Natural killer cell (primary cell): ENCODE data around the gene RIC3. TPM values are rescaled to one million over a fixed set of nuclear protein-coding genes. Genes with fewer than 3 reads are reported as not detected.

Experiments used
- ATAC-seq, 3 donors: fragments of 150-1000 bp in 2 of 3; fragments of 200-7000 bp in 1 of 3; cut with Tn5 transposase; 1 replicate in 1 of 3; 2 replicates in 2 of 3; pipeline ENCODE4 v1.10.0; 2021; ENCODE audit warnings: mild to moderate bottlenecking in 2 of 3, moderate library complexity in 2 of 3
- DNase-seq, 2 donors: peaks; one replicate each; pipeline versions ENCODE4 v3.0.0 to v3.0.0-alpha.2; 2013 to 2021; ENCODE audit warnings: mixed read lengths in 1 of 2
- H3K27ac ChIP-seq: one replicate; pipeline ENCODE4 v1.5.1; 2013; ENCODE audit warnings: mild to moderate bottlenecking, low read length
- H3K27me3 ChIP-seq: one replicate; pipeline ENCODE4 v1.6.1; 2013; ENCODE audit warnings: low read length; ENCODE audit not compliant: control insufficient read depth, insufficient read depth
- H3K36me3 ChIP-seq: one replicate; pipeline ENCODE4 v1.6.1; 2013; ENCODE audit warnings: low read length; ENCODE audit not compliant: control insufficient read depth, insufficient read depth
- H3K4me1 ChIP-seq: one replicate; pipeline ENCODE4 v1.6.1; 2013; ENCODE audit warnings: low read length; ENCODE audit not compliant: control insufficient read depth, insufficient read depth
- H3K4me3 ChIP-seq: one replicate; pipeline ENCODE4 v1.5.1; 2013; ENCODE audit warnings: low read length
- H3K9me3 ChIP-seq: one replicate; pipeline ENCODE4 v1.6.1; 2013; ENCODE audit warnings: low read length; ENCODE audit not compliant: control insufficient read depth, insufficient read depth
- H3K27ac Mint-ChIP-seq, 2 donors: one replicate each; pipeline ENCODE4 v1.8.0; 2022; ENCODE audit warnings: mild to moderate bottlenecking in 2 of 2, mixed read lengths in 2 of 2, moderate library complexity in 1 of 2
- H3K27me3 Mint-ChIP-seq, 2 donors: one replicate each; pipeline ENCODE4 v1.8.0; 2022; ENCODE audit warnings: low read depth in 2 of 2, mixed read lengths in 2 of 2
- H3K36me3 Mint-ChIP-seq: one replicate; pipeline ENCODE4 v1.8.0; 2022; ENCODE audit warnings: mixed read lengths
- H3K4me1 Mint-ChIP-seq, 2 donors: one replicate each; pipeline ENCODE4 v1.8.0; 2022; ENCODE audit warnings: mixed read lengths in 2 of 2
- H3K4me3 Mint-ChIP-seq: one replicate; pipeline ENCODE4 v1.8.0; 2022; ENCODE audit warnings: mild to moderate bottlenecking, moderate library complexity, mixed read lengths
- H3K9me3 Mint-ChIP-seq, 2 donors: one replicate each; pipeline ENCODE4 v1.8.0; 2022; ENCODE audit warnings: mixed read lengths in 2 of 2
- CTCF ChIP-seq: fragments of 200-600 bp; IDR thresholded peaks from one replicate; pipeline ENCODE4 v1.8.0; 2022; ENCODE audit warnings: antibody characterized with exemption
- WGBS: methylation state at CpG from one replicate; pipeline ENCODE4 v1.1.7; 2013; ENCODE audit warnings: missing lambda C conversion rate; ENCODE audit not compliant: insufficient coverage; 5-methylcytosine and 5-hydroxymethylcytosine counted together
- intact Hi-C: fragments of 100-400 bp; cut with micrococcal nuclease; formaldehyde crosslinking; loops from one replicate; pipeline ENCODE4 v1.14.2; 2022
- total RNA-seq, 4 donors: library from RNA; stranded (reverse); fragments of 120-200 nt in 1 of 4; gene quantifications; one replicate each; pipeline versions ENCODE4 v1.2.3 to v1.2.4, GENCODE V29; 2013 to 2022

RIC3 gene
- total RNA-seq, 3 donors from 2014 or later (not counting 1 experiment from before 2014, with no cell fraction given), result 3.5 to 4.7 (median 3.6) TPM

- Mint-ChIP-seq H3K4me3 (no peak overlapping the region), H3K4me1 (no peaks in the 10 kb centered on the region), H3K27ac (no peak overlapping the region), H3K27me3 (no peaks in the 10 kb centered on the region), H3K9me3 (no peaks in the 10 kb centered on the region), H3K36me3 (no peaks in the 10 kb centered on the region)
- Histone ChIP-seq H3K9me3 (no peaks in the 10 kb centered on the region), H3K4me3 (no peak overlapping the region), H3K4me1 (no peaks in the 10 kb centered on the region), H3K27ac (no peak overlapping the region), H3K27me3 (no peaks in the 10 kb centered on the region), H3K36me3 (no peaks in the 10 kb centered on the region)
- TF ChIP-seq CTCF, result no peak
- 90% methylated on average over 10 of the region's 11 CpGs for WGBS
- no peak for DNase-seq
- intact Hi-C loops, result no loop called here
- no peak for ATAC-seq
Measured at GRCh38 chr11:8101421-8101820, 67.4 kb downstream of the RIC3 start.

- Histone ChIP-seq H3K36me3 (no peaks in the 10 kb centered on the region), H3K4me3 (no peak overlapping the region), H3K9me3 (no peaks in the 10 kb centered on the region), H3K27ac (no peak overlapping the region), H3K4me1 (no peaks in the 10 kb centered on the region), H3K27me3 (no peaks in the 10 kb centered on the region)
- no peaks in the 10 kb centered on the region for H3K4me1 Mint-ChIP-seq
- DNase-seq (no peak), ATAC-seq (no peak)
- H3K9me3 Mint-ChIP-seq, result no peaks in the 10 kb centered on the region
- no peak overlapping the region for H3K4me3 Mint-ChIP-seq
- no peaks in the 10 kb centered on the region for H3K27me3 Mint-ChIP-seq
- H3K27ac Mint-ChIP-seq, result no peak overlapping the region
- no peak for TF ChIP-seq CTCF
- intact Hi-C loops, result no loop called here
- no peaks in the 10 kb centered on the region for H3K36me3 Mint-ChIP-seq
- 88% methylated on average over 8 of the region's 8 CpGs for WGBS
Measured at GRCh38 chr11:8100605-8101004, 68.2 kb downstream of the RIC3 start.

- no peak overlapping the region for H3K4me3 Mint-ChIP-seq
- Histone ChIP-seq H3K27ac (no peak overlapping the region), H3K9me3 (no peaks in the 10 kb centered on the region), H3K4me3 (no peak overlapping the region), H3K36me3 (no peaks in the 10 kb centered on the region), H3K4me1 (no peaks in the 10 kb centered on the region), H3K27me3 (no peaks in the 10 kb centered on the region)
- H3K9me3 Mint-ChIP-seq, result no peaks in the 10 kb centered on the region
- H3K27me3 Mint-ChIP-seq, result no peaks in the 10 kb centered on the region
- 89% methylated on average over 13 of the region's 14 CpGs for WGBS
- TF ChIP-seq CTCF, result no peak
- no peak for DNase-seq
- intact Hi-C loops, result no loop called here
- no peaks in the 10 kb centered on the region for H3K4me1 Mint-ChIP-seq
- no peaks in the 10 kb centered on the region for H3K36me3 Mint-ChIP-seq
- ATAC-seq, result no peak
- H3K27ac Mint-ChIP-seq, result no peak overlapping the region
Measured at GRCh38 chr11:8100158-8100557, 68.7 kb downstream of the RIC3 start.

GRCh38 chr11:8099291-8099899 is 69.4 kb downstream of the RIC3 start:
- Mint-ChIP-seq H3K27me3 (no peaks in the 10 kb centered on the region), H3K4me3 (no peak overlapping the region), H3K27ac (no peak overlapping the region), H3K36me3 (no peaks in the 10 kb centered on the region), H3K9me3 (no peaks in the 10 kb centered on the region), H3K4me1 (no peaks in the 10 kb centered on the region)
- intact Hi-C loops, result loop anchor here (1.0 kb wide), 1 partner anchor 66 kb away; no protein-coding TSS in a partner anchor
- TF ChIP-seq CTCF, result peak; percentile 63
- DNase-seq (peak; percentile 39 to 81), ATAC-seq (peak in 1 of 3 donors; percentile 56)
- Histone ChIP-seq H3K4me1 (no peaks in the 10 kb centered on the region), H3K36me3 (no peaks in the 10 kb centered on the region), H3K27me3 (no peaks in the 10 kb centered on the region), H3K4me3 (no peak overlapping the region), H3K9me3 (no peaks in the 10 kb centered on the region), H3K27ac (no peak overlapping the region)
- 64% methylated on average over 2 of the region's 3 CpGs for WGBS
